Kidney (tissue), 14 donors: ENCODE results near the gene SLC5A10. TPM values are rescaled to one million over a fixed set of nuclear protein-coding genes. Genes with fewer than 3 reads are reported as not detected.

Source experiments
- DNase-seq, 5 donors: peaks; one replicate each; pipeline ENCODE4 v3.0.0-alpha.2; 2013 to 2020
- FAIRE-seq: peaks from 2 replicates; lab custom pipeline; 2012; peaks lifted over from hg19 to GRCh38; lab: Jason Lieb, UNC
- H3K27ac ChIP-seq, 2 donors: one replicate each; pipeline ENCODE4 v1.7.0; 2013; ENCODE audit warnings: low read depth in 2 of 2, low read length in 2 of 2, inconsistent platforms in 1 of 2
- H3K27me3 ChIP-seq: one replicate; pipeline ENCODE4 v1.7.1; 2013; ENCODE audit warnings: low read length, inconsistent platforms; ENCODE audit not compliant: control insufficient read depth, insufficient read depth
- H3K36me3 ChIP-seq, 3 donors: one replicate each; pipeline versions ENCODE4 v1.7.0 to v1.7.1; 2013; ENCODE audit warnings: low read length in 3 of 3, control low read depth in 1 of 3, inconsistent platforms in 1 of 3; ENCODE audit not compliant: insufficient read depth in 3 of 3, control insufficient read depth in 2 of 3
- H3K4me1 ChIP-seq, 3 donors: one replicate each; pipeline versions ENCODE4 v1.7.0 to v1.7.1; 2013; ENCODE audit warnings: low read length in 3 of 3, inconsistent platforms in 1 of 3, low read depth in 1 of 3; ENCODE audit not compliant: control insufficient read depth in 2 of 3, insufficient read depth in 2 of 3
- H3K4me3 ChIP-seq, 3 donors: one replicate each; pipeline versions ENCODE4 v1.7.0 to v1.8.1; 2013; ENCODE audit warnings: low read length in 3 of 3, control low read depth in 1 of 3, inconsistent platforms in 1 of 3
- H3K9ac ChIP-seq, 3 donors: one replicate each; pipeline versions ENCODE4 v1.7.0 to v1.7.1; 2013; ENCODE audit warnings: low read length in 3 of 3, control low read depth in 1 of 3, inconsistent platforms in 1 of 3
- H3K9me3 ChIP-seq, 3 donors: one replicate each; pipeline versions ENCODE4 v1.7.0 to v1.7.1; 2013; ENCODE audit warnings: low read length in 3 of 3, control low read depth in 1 of 3, inconsistent platforms in 1 of 3; ENCODE audit not compliant: control insufficient read depth in 2 of 3, insufficient read depth in 1 of 3
- intact Hi-C: fragments of 100-400 bp; cut with DNase I; formaldehyde crosslinking; loops from one replicate; pipeline ENCODE4 v1.11.1; 2022
- polyA plus RNA-seq: library from polyadenylated mRNA; stranded (reverse); fragments of 350-450 nt; fragmentation: Illumina TruSeq; extraction: RNeasy Lipid Tissue Mini Kit (QIAGEN cat#74804); gene quantifications from one replicate; pipeline ENCODE4 v1.2.3, GENCODE V29; 2014; ENCODE audit warnings: low read depth, low replicate concordance; ENCODE audit not compliant: insufficient read depth
- total RNA-seq: library from RNA; stranded (reverse); fragmentation: NEBNext Ultra II Directional; extraction: Animal tissue kit (Norgen Biotek cat#: 25700); gene quantifications from one replicate; pipeline ENCODE4 v1.2.1, GENCODE V29; 2021
- TF ChIP-seq, protein P1 (sequence below): IDR thresholded peaks from 3 replicates; pipeline ENCODE4 v1.5.1; 2012; ENCODE audit warnings: mild to moderate bottlenecking, moderate library complexity, borderline replicate concordance; ENCODE audit not compliant: insufficient read depth; ENCODE audit errors: extremely low read depth
- donor health status: control.
- donor health status: control.
- donor health status: control.
- donor health status: control.
- donor health status: control.
- donor health status: DM: yes; HTN: yes; CAD: no.
- donor health status: Normal renal cell carcinoma (clear cell type).

The SLC5A10 gene
- total and polyA plus RNA-seq, 2 donors from 2014 or later = 9.7 to 16.5 TPM

- Histone ChIP-seq H3K9ac (no peak overlapping the region), H3K4me1 (peaks cover 0 to 8% (median 0%) of the 10 kb centered on the region in 3 donors)
Measured at GRCh38 chr17:18999911-19000310, 47.9 kb downstream of the SLC5A10 start.

DNA sequence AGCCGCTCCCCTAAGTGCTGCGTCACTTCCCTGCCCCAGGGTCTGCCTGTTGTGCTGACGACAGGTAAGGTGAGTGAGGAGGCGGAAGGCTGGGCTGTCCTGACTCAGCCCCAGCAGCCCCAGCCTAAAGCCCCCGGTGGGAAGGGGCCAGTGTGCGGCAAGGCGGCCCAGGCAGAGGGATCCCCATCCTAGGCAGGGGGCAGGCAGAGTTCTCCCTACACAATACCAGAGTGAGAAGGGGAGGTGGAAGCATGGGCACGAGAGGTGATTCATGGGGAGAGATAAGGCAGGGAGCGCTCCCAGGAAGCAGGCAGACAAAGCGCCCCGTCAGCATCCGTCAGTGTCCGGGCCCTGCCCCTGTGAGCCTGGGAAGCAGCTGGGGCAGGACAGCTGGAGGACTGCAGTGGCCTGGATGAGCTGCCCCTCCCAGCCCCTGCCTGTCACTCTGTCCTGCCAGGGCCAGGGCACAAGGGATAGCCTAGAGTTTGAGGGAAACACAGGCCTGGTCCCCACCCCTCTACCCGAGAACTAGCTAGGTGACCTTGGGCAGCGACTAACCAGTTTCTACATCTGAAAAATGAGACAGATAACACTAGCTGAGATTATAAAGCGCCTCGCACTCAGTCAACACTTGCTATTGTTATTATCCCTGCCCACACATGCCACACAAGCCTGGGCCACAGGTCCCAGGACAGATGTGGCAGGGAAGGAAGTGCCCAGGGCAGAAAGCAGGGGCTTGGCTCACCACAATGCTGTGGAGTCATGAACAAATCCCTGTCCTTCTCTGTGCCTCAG is 48.8 kb downstream of the SLC5A10 start:
- no peaks in the 10 kb centered on the region for H3K36me3 ChIP-seq
- H3K9ac ChIP-seq = peak overlapping the region in 1 of 3 donors; percentile 19
- TF ChIP-seq, protein P1, sequence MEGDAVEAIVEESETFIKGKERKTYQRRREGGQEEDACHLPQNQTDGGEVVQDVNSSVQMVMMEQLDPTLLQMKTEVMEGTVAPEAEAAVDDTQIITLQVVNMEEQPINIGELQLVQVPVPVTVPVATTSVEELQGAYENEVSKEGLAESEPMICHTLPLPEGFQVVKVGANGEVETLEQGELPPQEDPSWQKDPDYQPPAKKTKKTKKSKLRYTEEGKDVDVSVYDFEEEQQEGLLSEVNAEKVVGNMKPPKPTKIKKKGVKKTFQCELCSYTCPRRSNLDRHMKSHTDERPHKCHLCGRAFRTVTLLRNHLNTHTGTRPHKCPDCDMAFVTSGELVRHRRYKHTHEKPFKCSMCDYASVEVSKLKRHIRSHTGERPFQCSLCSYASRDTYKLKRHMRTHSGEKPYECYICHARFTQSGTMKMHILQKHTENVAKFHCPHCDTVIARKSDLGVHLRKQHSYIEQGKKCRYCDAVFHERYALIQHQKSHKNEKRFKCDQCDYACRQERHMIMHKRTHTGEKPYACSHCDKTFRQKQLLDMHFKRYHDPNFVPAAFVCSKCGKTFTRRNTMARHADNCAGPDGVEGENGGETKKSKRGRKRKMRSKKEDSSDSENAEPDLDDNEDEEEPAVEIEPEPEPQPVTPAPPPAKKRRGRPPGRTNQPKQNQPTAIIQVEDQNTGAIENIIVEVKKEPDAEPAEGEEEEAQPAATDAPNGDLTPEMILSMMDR = no peak
- no peak overlapping the region for H3K4me3 ChIP-seq
- DNase-seq (no peak), FAIRE-seq (no peak)
- H3K4me1 ChIP-seq = peaks cover 0 to 8% (median 0%) of the 10 kb centered on the region in 3 donors
- intact Hi-C loops = no loop called here
- H3K9me3 ChIP-seq = no peaks in the 10 kb centered on the region
- H3K27ac ChIP-seq = no peak overlapping the region
- no peaks in the 10 kb centered on the region for H3K27me3 ChIP-seq

More at GRCh38 chr17:18999911-19000310, 47.9 kb downstream of the SLC5A10 start:
- intact Hi-C loops = no loop called here
- Histone ChIP-seq H3K36me3 (no peaks in the 10 kb centered on the region), H3K27me3 (no peaks in the 10 kb centered on the region), H3K4me3 (no peak overlapping the region), H3K27ac (no peak overlapping the region), H3K9me3 (no peaks in the 10 kb centered on the region)
- FAIRE-seq (no peak), DNase-seq (no peak)
- TF ChIP-seq, protein P1 = no peak

DNA sequence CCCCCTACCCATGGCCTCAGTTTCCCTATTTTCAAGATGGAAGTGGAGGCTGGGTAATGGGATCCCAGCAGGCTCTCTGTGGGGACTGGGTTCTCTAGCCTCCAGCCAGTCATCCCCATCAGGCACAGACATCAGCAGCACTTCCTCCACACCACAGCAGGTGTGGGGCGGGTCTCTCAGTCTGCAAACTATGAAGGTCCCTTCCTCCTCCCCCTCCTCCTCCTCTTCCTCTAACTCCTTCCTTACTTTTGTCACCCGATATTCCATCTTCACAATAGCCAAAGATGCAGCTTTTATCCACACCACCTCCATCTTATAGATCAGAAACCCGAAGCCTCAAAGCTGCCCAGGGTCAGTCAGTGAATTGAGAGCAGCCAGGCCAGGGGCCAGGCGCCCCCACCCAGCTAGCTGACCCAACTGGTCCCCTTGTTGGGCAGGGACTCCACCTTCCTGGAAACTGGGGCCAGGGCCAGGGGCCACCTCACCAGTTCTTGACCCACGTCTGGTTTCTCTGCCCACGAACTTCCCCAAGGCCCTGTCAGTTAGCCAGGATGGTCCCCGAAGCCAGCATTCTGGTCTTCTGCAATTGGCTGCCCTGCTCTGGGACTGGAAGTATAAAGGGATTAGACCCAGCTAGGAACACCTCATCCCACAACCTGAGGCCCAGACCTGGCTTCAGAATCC is 50.1 kb downstream of the SLC5A10 start:
- no peak for FAIRE-seq
- peak overlapping the region in 1 of 3 donors; percentile 39 for H3K4me3 ChIP-seq
- no peak overlapping the region for H3K27ac ChIP-seq

More for the DNA sequence above, 50.1 kb downstream of the SLC5A10 start:
- peaks cover 0 to 8% (median 0%) of the 10 kb centered on the region in 3 donors for H3K4me1 ChIP-seq
- H3K9me3 ChIP-seq = peaks cover 0 to 4% (median 0%) of the 10 kb centered on the region in 3 donors
- intact Hi-C loops = no loop called here
- H3K36me3 ChIP-seq = no peaks in the 10 kb centered on the region
- DNase-seq = no peak
- H3K9ac ChIP-seq = no peak overlapping the region
- no peaks in the 10 kb centered on the region for H3K27me3 ChIP-seq
- TF ChIP-seq, protein P1 = no peak
